NCI-H748 treated with DMSO at 0.1 percent for 48 hours (cell line): ENCODE results near the gene ARMC9.
"Not testable (repeated sequence)": the region's sequence is repeated elsewhere in the genome, so short reads cannot be mapped to it uniquely, and the experiment has no call there.

Source experiments
- DNase-seq: peaks from one replicate; lab custom pipeline; 2025; lab: John Stamatoyannopoulos, UW

The ARMC9 gene

GRCh38 chr2:231342061-231342711 is 143.8 kb downstream of the ARMC9 start:
- DNase-seq: no peak

- no peak for DNase-seq
Observed at GRCh38 chr2:231343006-231343710, 144.7 kb downstream of the ARMC9 start.

DNA sequence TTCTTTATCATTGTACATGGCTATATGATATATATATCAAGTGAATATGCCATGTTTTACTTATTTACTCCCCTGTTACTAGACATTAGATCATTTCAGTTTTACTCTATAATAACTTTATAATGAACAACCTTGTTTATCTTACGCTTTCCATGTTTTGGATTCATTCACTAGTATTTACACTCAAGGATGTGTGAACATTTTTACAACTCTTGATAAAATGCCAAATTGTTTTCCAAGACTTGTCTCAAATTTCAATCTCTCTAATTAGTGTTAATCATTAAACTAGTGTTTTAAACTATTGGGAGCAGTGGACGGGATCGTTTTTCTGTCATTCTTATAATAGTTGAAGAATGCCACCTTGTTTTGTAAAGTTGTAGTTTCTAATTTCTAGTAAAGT is 145.6 kb downstream of the ARMC9 start:
- no peak for DNase-seq

DNA sequence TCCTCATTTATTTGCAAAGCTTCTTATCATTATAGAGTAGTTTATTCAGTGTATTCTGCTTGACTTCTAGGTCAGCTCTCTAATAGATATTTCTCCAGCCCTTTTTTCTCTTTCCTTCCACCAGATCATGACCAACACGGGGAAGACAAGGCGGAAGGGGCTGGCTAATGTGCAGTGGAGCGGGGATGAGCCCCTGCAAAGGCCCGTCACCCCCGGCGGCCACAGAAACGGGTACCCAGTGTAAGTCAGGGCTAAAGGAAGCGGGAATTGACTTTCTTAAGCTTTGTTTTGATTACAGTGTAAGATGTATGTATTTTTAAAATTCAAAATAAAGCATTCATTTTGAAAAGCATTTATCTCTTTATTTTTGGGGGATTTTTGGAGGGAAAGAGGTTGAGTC is 146.4 kb downstream of the ARMC9 start:
- no peak for DNase-seq

DNA sequence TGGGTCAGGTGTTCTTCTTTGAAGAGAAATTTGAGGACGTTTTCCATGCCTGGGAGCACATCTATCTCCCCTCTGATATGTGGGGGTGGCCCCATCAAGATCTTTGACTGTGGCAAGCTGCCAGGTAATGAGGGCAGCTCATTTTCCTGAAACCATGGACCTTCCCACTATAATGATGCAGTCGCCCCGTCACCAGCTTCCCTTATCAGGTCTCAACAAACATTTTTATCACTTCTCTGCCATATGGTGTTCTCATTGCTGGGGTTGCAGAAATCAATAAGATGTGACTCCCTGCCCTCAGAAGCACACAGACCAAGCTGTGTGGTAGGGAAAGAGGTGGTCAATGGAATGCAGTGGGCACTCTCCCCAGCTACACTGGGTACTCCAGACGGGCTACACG is 148.7 kb downstream of the ARMC9 start:
- no peak for DNase-seq

GRCh38 chr2:231347638-231348037 is 149.2 kb downstream of the ARMC9 start:
- DNase-seq: no peak

GRCh38 chr2:231348173-231348572 is 149.7 kb downstream of the ARMC9 start:
- no peak for DNase-seq

DNA sequence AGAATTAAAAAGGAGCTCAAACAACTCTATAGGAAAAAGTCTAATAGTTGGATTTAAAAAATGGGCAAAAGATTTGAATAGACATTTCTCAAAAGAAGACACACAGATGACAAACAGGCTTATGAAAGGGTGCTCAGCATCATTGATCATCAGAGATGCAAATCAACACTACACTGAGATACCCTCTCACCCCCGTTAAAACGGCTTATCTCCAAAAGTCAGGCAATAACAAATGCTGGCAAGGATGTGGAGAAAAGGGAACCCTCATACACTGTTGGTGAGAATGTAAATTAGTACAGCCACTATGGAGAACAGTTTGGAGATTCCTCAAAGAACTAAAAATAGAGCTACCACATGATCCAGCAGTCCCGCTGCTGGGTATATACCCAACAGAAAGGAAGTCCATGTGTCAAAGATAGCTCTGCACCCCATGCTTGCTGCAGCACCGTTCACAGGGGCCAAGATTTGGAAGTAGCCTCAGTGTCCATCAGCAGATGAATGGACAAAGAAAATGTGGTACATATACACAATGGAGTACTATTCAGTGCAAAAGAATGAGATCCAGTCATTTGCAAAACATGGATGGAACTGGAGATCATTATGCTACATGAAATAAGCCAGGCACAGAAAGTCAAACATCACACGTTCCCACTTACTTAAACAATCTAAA is 150.4 kb downstream of the ARMC9 start:
- DNase-seq: no peak

GRCh38 chr2:231349374-231349735 is 150.9 kb downstream of the ARMC9 start:
- not testable (repeated sequence) for DNase-seq

- no peak for DNase-seq
Observed at GRCh38 chr2:231351648-231352047, 153.2 kb downstream of the ARMC9 start.

- DNase-seq: no peak
Observed at GRCh38 chr2:231353469-231353868, 155.0 kb downstream of the ARMC9 start.

GRCh38 chr2:231355508-231356465 is 157.4 kb downstream of the ARMC9 start:
- DNase-seq: no peak

- DNase-seq: no peak
Observed at GRCh38 chr2:231356466-231356844, 158.0 kb downstream of the ARMC9 start.

GRCh38 chr2:231357048-231357447 is 158.6 kb downstream of the ARMC9 start:
- no peak for DNase-seq

GRCh38 chr2:231357931-231358330 is 159.5 kb downstream of the ARMC9 start:
- no peak for DNase-seq

DNA sequence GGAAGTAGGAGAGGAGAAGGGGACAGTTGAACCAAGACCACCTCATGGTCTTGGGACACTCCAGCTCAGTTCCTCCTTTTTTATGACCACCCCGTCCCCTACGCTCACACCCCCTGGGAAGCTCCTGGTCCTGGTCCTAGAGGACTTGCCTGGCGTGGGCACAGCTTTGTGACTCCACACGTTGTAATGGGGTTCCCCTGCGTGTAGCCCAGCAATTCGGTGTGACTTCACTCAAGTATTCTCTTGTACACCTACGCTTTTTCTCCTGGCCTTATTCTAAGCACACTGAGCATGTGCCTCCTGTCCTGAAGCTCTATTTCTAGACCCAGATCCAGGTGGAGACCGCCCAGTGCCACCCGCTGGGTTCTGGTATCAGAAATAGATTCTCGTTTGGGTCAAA is 161.0 kb downstream of the ARMC9 start:
- no peak for DNase-seq

GRCh38 chr2:231359948-231360347 is 161.5 kb downstream of the ARMC9 start:
- DNase-seq: no peak

DNA sequence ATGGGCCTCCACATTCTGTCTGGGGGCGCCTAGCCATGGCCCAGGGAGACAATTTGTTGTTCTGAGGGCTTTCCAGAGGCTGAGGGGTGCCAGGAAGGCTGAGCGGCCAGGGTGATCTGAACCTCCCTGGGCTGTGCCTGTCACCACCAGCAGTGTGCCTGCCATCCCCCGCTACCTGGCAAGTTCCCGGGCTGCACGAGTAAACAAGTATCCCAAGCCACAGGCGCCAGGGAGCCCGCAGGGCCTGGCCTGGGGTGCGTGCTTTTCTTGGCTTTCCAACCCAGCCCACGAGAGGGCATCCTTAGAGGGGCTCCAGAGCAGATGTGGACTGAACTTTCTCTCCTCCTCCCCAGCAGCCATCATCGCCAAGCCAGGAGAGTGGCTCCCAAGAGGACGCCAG is 162.0 kb downstream of the ARMC9 start:
- DNase-seq: no peak

DNA sequence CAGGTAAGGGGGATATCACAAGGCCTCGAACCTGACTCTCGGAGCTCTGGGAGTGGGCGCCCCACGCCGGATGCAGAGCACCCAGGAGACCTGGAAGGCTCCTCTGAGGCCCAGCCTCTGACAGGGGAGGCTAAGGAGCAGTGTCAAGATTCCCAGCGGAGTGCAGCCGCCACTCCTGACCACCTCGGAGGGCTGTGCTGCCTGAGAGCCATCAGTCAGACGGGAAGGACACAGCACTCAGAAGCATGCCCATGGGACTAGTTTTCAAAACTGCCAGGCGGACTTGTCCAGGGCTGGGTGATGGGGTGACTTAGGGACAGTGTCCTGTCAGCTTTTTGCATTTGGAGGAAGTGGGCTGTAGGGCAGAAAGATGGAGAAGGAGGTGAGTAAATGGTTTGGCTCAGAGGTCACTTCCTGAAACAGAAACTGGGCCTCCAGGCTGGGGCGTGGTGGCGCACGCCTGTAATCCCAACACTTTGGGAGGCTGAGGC is 162.5 kb downstream of the ARMC9 start:
- DNase-seq: no peak

DNA sequence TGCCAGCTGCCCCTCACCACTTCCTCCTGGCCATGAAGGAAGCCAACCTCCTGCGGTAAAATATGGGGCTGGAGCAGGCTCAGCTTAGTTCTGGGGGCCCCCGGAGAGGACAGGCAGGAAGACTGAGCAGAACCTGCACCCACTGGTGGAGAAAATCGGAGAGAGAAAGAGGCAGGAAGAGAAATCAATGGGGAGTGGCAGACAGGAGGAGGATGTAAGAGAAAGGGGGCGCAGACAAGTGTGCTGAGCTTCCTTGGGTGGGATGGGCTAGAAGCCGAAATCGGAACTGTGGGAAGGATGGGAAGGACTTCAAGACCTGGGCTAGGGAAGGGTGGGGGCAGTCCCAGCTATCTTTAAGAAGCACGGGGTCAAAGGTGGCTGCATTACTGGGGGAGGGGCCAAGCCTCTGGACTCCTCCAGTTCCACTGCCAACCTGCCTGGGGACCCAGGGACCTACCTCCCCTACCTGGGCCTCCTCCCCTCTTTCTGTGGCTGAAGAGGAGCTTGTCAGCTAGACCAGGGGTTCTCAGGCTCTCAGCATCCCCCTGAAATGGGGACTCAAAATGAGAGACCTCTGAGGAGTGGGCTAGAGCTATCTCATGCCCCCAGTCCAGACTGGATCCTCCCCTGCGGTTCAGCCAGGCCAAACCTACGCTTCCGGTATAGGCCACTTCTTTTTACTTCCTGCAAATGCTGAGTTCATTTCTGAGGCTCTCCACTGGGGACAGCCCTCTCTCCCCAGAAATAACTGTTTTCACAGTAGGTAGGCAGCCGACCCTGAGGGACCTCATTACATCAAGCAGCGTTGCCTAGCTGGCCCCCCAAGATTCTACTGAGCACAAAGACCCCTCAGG is 163.5 kb downstream of the ARMC9 start:
- no peak for DNase-seq

- no peak for DNase-seq
Observed at GRCh38 chr2:231362555-231363184, 164.2 kb downstream of the ARMC9 start.
